Activated CD4-positive, alpha-beta T cell treated with anti-CD3 and anti-CD28 coated beads for 36 hours (primary cell): Measurements from ENCODE around the gene NARS2. TPM values are rescaled to one million over a fixed set of nuclear protein-coding genes. Genes with fewer than 3 reads are reported as not detected.

ENCODE experiments used
- ATAC-seq: fragments of 200-7000 bp; cut with Tn5 transposase; one replicate; pipeline ENCODE4 v1.10.0; 2021; ENCODE audit warnings: mild to moderate bottlenecking, moderate library complexity
- CTCF ChIA-PET: fragments of 350-600 bp; sonication (Branson Sonifier 250); formaldehyde crosslinking; loops from one replicate; lab custom pipeline; 2021; ENCODE audit warnings: antibody characterized with exemption; lab: Charles Lee
- POLR2A ChIA-PET: fragments of 350-600 bp; sonication (Branson Sonifier 250); formaldehyde crosslinking; loops from one replicate; lab custom pipeline; 2021; ENCODE audit warnings: antibody characterized with exemption, inconsistent platforms; lab: Charles Lee
- DNase-seq: peaks from one replicate; pipeline ENCODE4 v3.0.0-alpha.2; 2020
- H3K27ac Mint-ChIP-seq: one replicate; pipeline ENCODE4 v1.8.0; 2021; ENCODE audit warnings: mixed read lengths
- H3K27me3 Mint-ChIP-seq: one replicate; pipeline ENCODE4 v1.8.0; 2021; ENCODE audit warnings: mixed read lengths
- H3K36me3 Mint-ChIP-seq: one replicate; pipeline ENCODE4 v1.8.0; 2021; ENCODE audit warnings: low read depth, mixed read lengths
- H3K4me1 Mint-ChIP-seq: one replicate; pipeline ENCODE4 v1.8.0; 2021; ENCODE audit warnings: mixed read lengths
- H3K4me3 Mint-ChIP-seq: one replicate; pipeline ENCODE4 v1.8.0; 2021; ENCODE audit warnings: mild to moderate bottlenecking, moderate library complexity, mixed read lengths
- H3K9me3 Mint-ChIP-seq: one replicate; pipeline ENCODE4 v1.8.0; 2021; ENCODE audit warnings: low read depth, mixed read lengths
- intact Hi-C, 2 experiments: fragments of 100-400 bp; cut with DNase I in 1 of 2; cut with micrococcal nuclease in 1 of 2; formaldehyde crosslinking; loops; one replicate each; pipeline versions ENCODE4 v1.14.2 to v1.15.1; 2022 to 2024; cut with DNase I, micrococcal nuclease
- total RNA-seq, 2 experiments: library from RNA; stranded (reverse); gene quantifications; one replicate each; pipeline ENCODE4 v1.2.3, GENCODE V29; 2021

NARS2 gene
- total RNA-seq, 2 experiments from 2014 or later, result 22.9 to 33.4 TPM

GRCh38 chr11:78416285-78417174 lies 158.1 kb downstream of the NARS2 start:
- ATAC-seq (peak; percentile 73), DNase-seq (peak; percentile 88)
- no peaks in the 10 kb centered on the region for H3K36me3 Mint-ChIP-seq
- ChIA-PET CTCF (interaction anchor here (0.6 to 8.4 kb wide), 12 partner anchors 8 to 276 kb away, joined by 3 to 69 read pairs (median 5); partner anchors contain the start of genes KCTD21, NARS2 and USP35), POLR2A (no interaction called here)
- H3K27me3 Mint-ChIP-seq, result peaks cover 29% of the 10 kb centered on the region
- H3K27ac Mint-ChIP-seq, result peak overlapping the region; percentile 59
- H3K4me1 Mint-ChIP-seq, result peaks cover 32% of the 10 kb centered on the region
- no peaks in the 10 kb centered on the region for H3K9me3 Mint-ChIP-seq
- peak overlapping the region; percentile 81 for H3K4me3 Mint-ChIP-seq
- intact Hi-C loops, result loop anchor here (1.0 to 5.0 kb wide), 12 partner anchors 148 to 779 kb away; partner anchors contain the start of genes ALG8 (in 2 of the 2), AAMDC (in 1 of the 2), CLNS1A (in 1 of the 2) and INTS4 (in 1 of the 2)

- DNase-seq (no peak), ATAC-seq (no peak)
- H3K36me3 Mint-ChIP-seq, result no peaks in the 10 kb centered on the region
- peaks cover 24% of the 10 kb centered on the region for H3K4me1 Mint-ChIP-seq
- H3K27ac Mint-ChIP-seq, result no peak overlapping the region
- H3K9me3 Mint-ChIP-seq, result no peaks in the 10 kb centered on the region
- H3K27me3 Mint-ChIP-seq, result peaks cover 26% of the 10 kb centered on the region
- POLR2A ChIA-PET, result no interaction called here
- intact Hi-C loops, result loop anchor here (5.0 kb wide), 3 partner anchors 188 to 778 kb away; partner anchors contain the start of genes ALG8 (in 1 of the 2) and CLNS1A (in 1 of the 2)
- CTCF ChIA-PET, result interaction anchor here (0.7 to 8.4 kb wide), 12 partner anchors 9 to 275 kb away, joined by 3 to 69 read pairs (median 4); partner anchors contain the start of gene NARS2
- no peak overlapping the region for H3K4me3 Mint-ChIP-seq
These were observed 159.3 kb downstream of the NARS2 start for GRCh38 chr11:78415338-78415737.

GRCh38 chr11:78414321-78415051 lies 160.2 kb downstream of the NARS2 start:
- DNase-seq (no peak), ATAC-seq (no peak)
- Mint-ChIP-seq H3K9me3 (peaks cover 2% of the 10 kb centered on the region), H3K4me1 (peaks cover 20% of the 10 kb centered on the region), H3K27ac (no peak overlapping the region), H3K27me3 (peaks cover 20% of the 10 kb centered on the region), H3K4me3 (no peak overlapping the region), H3K36me3 (no peaks in the 10 kb centered on the region)
- intact Hi-C loops, result loop anchor here (5.0 kb wide), 3 partner anchors 187 to 777 kb away; partner anchors contain the start of genes ALG8 (in 1 of the 2) and CLNS1A (in 1 of the 2)
- CTCF ChIA-PET, result interaction anchor here (0.7 to 8.4 kb wide), 7 partner anchors 8 to 151 kb away, joined by 3 to 69 read pairs (median 4); no protein-coding TSS in a partner anchor
- POLR2A ChIA-PET, result no interaction called here

- intact Hi-C loops, result no loop called here
- H3K27me3 Mint-ChIP-seq, result peaks cover 2% of the 10 kb centered on the region
- H3K27ac Mint-ChIP-seq, result no peak overlapping the region
- no peaks in the 10 kb centered on the region for H3K4me1 Mint-ChIP-seq
- ChIA-PET POLR2A (no interaction called here), CTCF (no interaction called here)
- no peak for ATAC-seq
- DNase-seq, result no peak
- peaks cover 7% of the 10 kb centered on the region for H3K9me3 Mint-ChIP-seq
- no peak overlapping the region for H3K4me3 Mint-ChIP-seq
- H3K36me3 Mint-ChIP-seq, result no peaks in the 10 kb centered on the region
These were observed 166.0 kb downstream of the NARS2 start for GRCh38 chr11:78408619-78409018.

GRCh38 chr11:78406568-78407196 lies 168.0 kb downstream of the NARS2 start:
- no peak for DNase-seq

GRCh38 chr11:78405805-78406204 lies 168.9 kb downstream of the NARS2 start:
- no peak overlapping the region for H3K4me3 Mint-ChIP-seq

More at GRCh38 chr11:78406568-78407196, 168.0 kb downstream of the NARS2 start:
- ATAC-seq, result no peak
- no peaks in the 10 kb centered on the region for H3K4me1 Mint-ChIP-seq
- CTCF ChIA-PET, result interaction anchor here (0.7 to 1.6 kb wide), 2 partner anchors 9 to 11 kb away, joined by 3 to 4 read pairs; no protein-coding TSS in a partner anchor
- H3K9me3 Mint-ChIP-seq, result peaks cover 7% of the 10 kb centered on the region
- no peaks in the 10 kb centered on the region for H3K36me3 Mint-ChIP-seq
- POLR2A ChIA-PET, result no interaction called here
- no peak overlapping the region for H3K4me3 Mint-ChIP-seq
- intact Hi-C loops, result no loop called here
- H3K27me3 Mint-ChIP-seq, result peaks cover 2% of the 10 kb centered on the region
- no peak overlapping the region for H3K27ac Mint-ChIP-seq

GRCh38 chr11:78403781-78404180 lies 170.9 kb downstream of the NARS2 start:
- H3K27ac Mint-ChIP-seq, result no peak overlapping the region
- CTCF ChIA-PET, result interaction anchor here (1.5 kb wide), 1 partner anchor 12 kb away, joined by 8 read pairs; no protein-coding TSS in a partner anchor
- peaks cover 2% of the 10 kb centered on the region for H3K27me3 Mint-ChIP-seq
- H3K4me3 Mint-ChIP-seq, result no peak overlapping the region
- intact Hi-C loops, result no loop called here
- H3K36me3 Mint-ChIP-seq, result no peaks in the 10 kb centered on the region
- POLR2A ChIA-PET, result interaction anchor here (0.6 kb wide), 1 partner anchor 24 kb away, joined by 6 read pairs; no protein-coding TSS in a partner anchor
- no peaks in the 10 kb centered on the region for H3K4me1 Mint-ChIP-seq
- H3K9me3 Mint-ChIP-seq, result peaks cover 4% of the 10 kb centered on the region
- DNase-seq (no peak), ATAC-seq (no peak)

More at GRCh38 chr11:78405805-78406204, 168.9 kb downstream of the NARS2 start:
- intact Hi-C loops, result no loop called here
- peaks cover 2% of the 10 kb centered on the region for H3K27me3 Mint-ChIP-seq
- CTCF ChIA-PET, result interaction anchor here (1.2 kb wide), 1 partner anchor 159 kb away, joined by 3 read pairs; no protein-coding TSS in a partner anchor
- POLR2A ChIA-PET, result no interaction called here
- peaks cover 7% of the 10 kb centered on the region for H3K9me3 Mint-ChIP-seq
- no peak for DNase-seq
- no peak for ATAC-seq
- no peak overlapping the region for H3K27ac Mint-ChIP-seq
- no peaks in the 10 kb centered on the region for H3K36me3 Mint-ChIP-seq
- H3K4me1 Mint-ChIP-seq, result no peaks in the 10 kb centered on the region

GRCh38 chr11:78402847-78403246 lies 171.8 kb downstream of the NARS2 start:
- Mint-ChIP-seq H3K4me1 (no peaks in the 10 kb centered on the region), H3K9me3 (no peaks in the 10 kb centered on the region), H3K4me3 (no peak overlapping the region), H3K36me3 (no peaks in the 10 kb centered on the region), H3K27ac (no peak overlapping the region), H3K27me3 (peaks cover 2% of the 10 kb centered on the region)
- ATAC-seq (no peak), DNase-seq (no peak)
- ChIA-PET POLR2A (no interaction called here), CTCF (interaction anchor here (1.0 to 1.5 kb wide), 2 partner anchors 10 to 13 kb away, joined by 4 to 8 read pairs; no protein-coding TSS in a partner anchor)
- intact Hi-C loops, result no loop called here

GRCh38 chr11:78400702-78401101 lies 174.0 kb downstream of the NARS2 start:
- Mint-ChIP-seq H3K9me3 (no peaks in the 10 kb centered on the region), H3K27ac (no peak overlapping the region), H3K36me3 (no peaks in the 10 kb centered on the region), H3K4me3 (no peak overlapping the region), H3K4me1 (peaks cover 2% of the 10 kb centered on the region), H3K27me3 (no peaks in the 10 kb centered on the region)
- ChIA-PET POLR2A (no interaction called here), CTCF (interaction anchor here (0.6 to 0.8 kb wide), 3 partner anchors 16 to 258 kb away, joined by 3 to 4 read pairs (median 4); no protein-coding TSS in a partner anchor)
- no peak for DNase-seq
- intact Hi-C loops, result no loop called here
- ATAC-seq, result no peak

- DNase-seq, result no peak
- ChIA-PET CTCF (interaction anchor here (0.7 to 0.8 kb wide), 2 partner anchors 16 to 21 kb away, joined by 3 to 4 read pairs; no protein-coding TSS in a partner anchor), POLR2A (no interaction called here)
- intact Hi-C loops, result no loop called here
- Mint-ChIP-seq H3K4me1 (peaks cover 2% of the 10 kb centered on the region), H3K4me3 (no peak overlapping the region), H3K27me3 (no peaks in the 10 kb centered on the region), H3K27ac (no peak overlapping the region), H3K36me3 (no peaks in the 10 kb centered on the region), H3K9me3 (no peaks in the 10 kb centered on the region)
- no peak for ATAC-seq
These were observed 174.5 kb downstream of the NARS2 start for GRCh38 chr11:78400116-78400515.
